H9 (cell line): ENCODE data around the gene SPECC1L. TPM values are rescaled to one million over a fixed set of nuclear protein-coding genes. Genes with fewer than 3 reads are reported as not detected.

Experiments used
- DNase-seq: peaks from one replicate; pipeline ENCODE4 v3.0.0-alpha.2; 2017
- H2AFZ ChIP-seq: one replicate; pipeline ENCODE4 v1.6.1; 2013; ENCODE audit warnings: mild to moderate bottlenecking, low read length, control low read depth, moderate library complexity
- H2AK5ac ChIP-seq: 2 replicates; pipeline ENCODE4 v1.6.1; 2013; ENCODE audit warnings: low read length, control low read depth, mixed read lengths; ENCODE audit not compliant: insufficient read length
- H2BK120ac ChIP-seq: one replicate; pipeline ENCODE4 v1.6.1; 2013; ENCODE audit warnings: low read depth, mild to moderate bottlenecking, low read length, control low read depth, inconsistent platforms; ENCODE audit not compliant: poor library complexity, severe bottlenecking
- H2BK12ac ChIP-seq: 2 replicates; pipeline ENCODE4 v1.6.1; 2013; ENCODE audit warnings: low read length, control low read depth, mixed read lengths, low read depth; ENCODE audit not compliant: insufficient read length
- H2BK15ac ChIP-seq: 2 replicates; pipeline ENCODE4 v1.6.1; 2013; ENCODE audit warnings: low read depth, low read length, control low read depth
- H2BK20ac ChIP-seq: one replicate; pipeline ENCODE4 v1.6.1; 2013; ENCODE audit warnings: low read depth, mild to moderate bottlenecking, low read length, control low read depth, inconsistent platforms; ENCODE audit not compliant: poor library complexity, severe bottlenecking
- H2BK5ac ChIP-seq: 2 replicates; pipeline ENCODE4 v1.6.1; 2013; ENCODE audit warnings: low read length, control low read depth, mixed read lengths; ENCODE audit not compliant: insufficient read length
- H3K14ac ChIP-seq: 2 replicates; pipeline ENCODE4 v1.6.1; 2013; ENCODE audit warnings: low read length, control low read depth; ENCODE audit not compliant: insufficient read depth
- H3K18ac ChIP-seq: 2 replicates; pipeline ENCODE4 v1.6.1; 2013; ENCODE audit warnings: low read depth, mild to moderate bottlenecking, mixed read lengths, low read length, control low read depth; ENCODE audit not compliant: insufficient read length
- H3K23ac ChIP-seq: 2 replicates; pipeline ENCODE4 v1.6.1; 2013; ENCODE audit warnings: low read length, control low read depth, mixed read lengths, low read depth; ENCODE audit not compliant: insufficient read length
- H3K23me2 ChIP-seq: 2 replicates; pipeline ENCODE4 v1.6.1; 2013; ENCODE audit warnings: low read depth, mild to moderate bottlenecking, mixed read lengths, low read length, control low read depth; ENCODE audit not compliant: insufficient read length, poor library complexity, severe bottlenecking
- H3K27ac ChIP-seq: 2 replicates; pipeline ENCODE4 v1.5.1; 2013; ENCODE audit warnings: low read length, control low read depth, mixed read lengths, low read depth; ENCODE audit not compliant: insufficient read length
- H3K27me3 ChIP-seq: 2 replicates; pipeline ENCODE4 v1.6.1; 2013; ENCODE audit warnings: low read length, control low read depth, inconsistent platforms; ENCODE audit not compliant: insufficient read depth
- H3K4ac ChIP-seq: 2 replicates; pipeline ENCODE4 v1.6.1; 2013; ENCODE audit warnings: low read depth, mild to moderate bottlenecking, control low read depth, inconsistent platforms, low read length, moderate library complexity
- H3K4me1 ChIP-seq: 2 replicates; pipeline ENCODE4 v1.6.1; 2013; ENCODE audit warnings: low read length, control low read depth, inconsistent platforms; ENCODE audit not compliant: insufficient read depth
- H3K4me2 ChIP-seq: 2 replicates; pipeline ENCODE4 v1.6.1; 2013; ENCODE audit warnings: low read length, control low read depth, mixed read lengths; ENCODE audit not compliant: insufficient read length, insufficient read depth
- H3K56ac ChIP-seq: 2 replicates; pipeline ENCODE4 v1.6.1; 2013; ENCODE audit warnings: low read depth, mild to moderate bottlenecking, mixed read lengths, low read length, control low read depth; ENCODE audit not compliant: insufficient read length
- H3K79me1 ChIP-seq: 2 replicates; pipeline ENCODE4 v1.6.1; 2013; ENCODE audit warnings: low read depth, mild to moderate bottlenecking, moderate library complexity, low read length, control low read depth, inconsistent platforms; ENCODE audit not compliant: insufficient read depth, poor library complexity, severe bottlenecking
- H3K79me2 ChIP-seq: 2 replicates; pipeline ENCODE4 v1.6.1; 2013; ENCODE audit warnings: low read length, control low read depth, inconsistent platforms; ENCODE audit not compliant: insufficient read depth
- H3K9ac ChIP-seq: 2 replicates; pipeline ENCODE4 v1.6.1; 2013; ENCODE audit warnings: low read length, control low read depth, mixed read lengths; ENCODE audit not compliant: insufficient read length; ENCODE audit errors: extremely low read depth
- H3K9me3 ChIP-seq: one replicate; pipeline ENCODE4 v1.6.1; 2013; ENCODE audit warnings: low read depth, low read length, inconsistent platforms; ENCODE audit not compliant: control insufficient read depth
- H3T11ph ChIP-seq: one replicate; pipeline ENCODE4 v1.6.1; 2013; ENCODE audit warnings: mild to moderate bottlenecking, low read length, control low read depth, inconsistent platforms
- H4K20me1 ChIP-seq: one replicate; pipeline ENCODE4 v1.6.1; 2013; ENCODE audit not compliant: control insufficient read depth, insufficient read length, insufficient read depth
- H4K5ac ChIP-seq: 2 replicates; pipeline ENCODE4 v1.6.1; 2013; ENCODE audit warnings: low read depth, mild to moderate bottlenecking, mixed read lengths, low read length, control low read depth; ENCODE audit not compliant: insufficient read length
- H4K8ac ChIP-seq: replicated peaks from 2 replicates; pipeline ENCODE4 v1.6.1; 2013; ENCODE audit warnings: low read length, control low read depth, mixed read lengths, low read depth; ENCODE audit not compliant: insufficient read length
- H4K91ac ChIP-seq: 2 replicates; pipeline ENCODE4 v1.6.1; 2013; ENCODE audit warnings: low read depth, mild to moderate bottlenecking, moderate library complexity, mixed read lengths, low read length, control low read depth; ENCODE audit not compliant: insufficient read length
- H3K27ac Mint-ChIP-seq, 3 experiments: 2 replicates in 2 of 3; 3 replicates in 1 of 3; pipeline ENCODE4 v1.8.0; 2020 to 2021; ENCODE audit warnings: mixed read lengths in 3 of 3, mild to moderate bottlenecking in 1 of 3, moderate library complexity in 1 of 3
- H3K27me3 Mint-ChIP-seq: 2 replicates; pipeline ENCODE4 v1.8.0; 2021; ENCODE audit warnings: low read depth, mild to moderate bottlenecking, moderate library complexity, mixed read lengths
- H3K36me3 Mint-ChIP-seq, 3 experiments: 2 replicates in 2 of 3; 3 replicates in 1 of 3; pipeline ENCODE4 v1.8.0; 2020 to 2021; ENCODE audit warnings: low read depth in 3 of 3, mixed read lengths in 3 of 3; ENCODE audit not compliant: insufficient read depth in 1 of 3
- H3K4me1 Mint-ChIP-seq, 2 experiments: 2 replicates each; pipeline ENCODE4 v1.8.0; 2020; ENCODE audit warnings: mixed read lengths in 2 of 2
- H3K4me3 Mint-ChIP-seq, 2 experiments: 2 replicates in 1 of 2; 3 replicates in 1 of 2; pipeline ENCODE4 v1.8.0; 2020 to 2021; ENCODE audit warnings: mild to moderate bottlenecking in 2 of 2, mixed read lengths in 2 of 2, moderate library complexity in 1 of 2
- H3K9me3 Mint-ChIP-seq, 2 experiments: 2 replicates in 1 of 2; 3 replicates in 1 of 2; pipeline ENCODE4 v1.8.0; 2020; ENCODE audit warnings: mild to moderate bottlenecking in 2 of 2, mixed read lengths in 2 of 2, moderate library complexity in 1 of 2
- WGBS: extraction: QIAGEN DNeasy Blood & Tissue Kit; methylation state at CpG from one replicate; pipeline ENCODE4 v1.1.7; 2013; ENCODE audit warnings: missing lambda C conversion rate, low lambda C conversion rate, mixed read lengths; ENCODE audit not compliant: insufficient read length; ENCODE audit errors: extremely low coverage; 5-methylcytosine and 5-hydroxymethylcytosine counted together
- total RNA-seq: library from RNA; stranded (reverse); gene quantifications from 2 replicates; pipeline ENCODE4 v1.2.1, GENCODE V29; 2021
- TF ChIP-seq, protein P1 (sequence below): fragments of 200-600 bp; sonication (generic); conservative IDR thresholded peaks from 3 replicates; pipeline ENCODE4 v1.8.0; 2021; ENCODE audit warnings: antibody characterized with exemption, mild to moderate bottlenecking

The SPECC1L gene
- total RNA-seq, 1 experiment from 2014 or later = 57.1 TPM

DNA sequence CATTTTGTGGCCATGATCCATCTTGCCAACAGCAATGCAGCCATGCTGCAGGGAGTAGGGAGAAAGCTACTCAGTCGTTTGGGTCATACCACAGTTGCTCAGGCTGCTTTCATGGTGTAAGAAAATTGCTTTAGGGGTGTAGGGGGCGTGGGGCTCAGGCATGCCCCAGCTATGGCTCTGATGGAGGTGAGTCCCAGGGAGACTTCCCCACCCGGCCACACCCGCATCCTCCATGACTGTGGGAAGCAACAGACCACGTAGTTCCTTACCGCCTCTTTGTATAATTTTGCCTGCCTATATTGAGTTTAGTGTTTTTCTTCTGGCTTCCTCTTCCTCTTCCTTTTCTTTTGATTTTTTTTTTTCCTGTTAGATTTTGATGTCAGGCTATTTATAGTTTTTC is 58.8 kb downstream of the SPECC1L start:
- no peaks in the 10 kb centered on the region for H3K79me2 ChIP-seq
- Mint-ChIP-seq H3K27ac (peak overlapping the region in 1 of 3 experiments; percentile 11; a peak in 1 of 7 replicates), H3K27me3 (no peaks in the 10 kb centered on the region; the same call in 1 of the 2 replicates), H3K4me1 (peaks cover 0 to 2% of the 10 kb centered on the region in 2 experiments; a peak in 1 of 4 replicates), H3K4me3 (no peak overlapping the region), H3K36me3 (peaks cover 15 to 44% (median 41%) of the 10 kb centered on the region in 3 experiments; a peak in 6 of 7 replicates), H3K9me3 (no peaks in the 10 kb centered on the region)
- no peaks in the 10 kb centered on the region for H3K79me1 ChIP-seq
- H3K18ac ChIP-seq = no peak overlapping the region
- no peak overlapping the region for H2BK120ac ChIP-seq
- H3K27ac ChIP-seq = no peak overlapping the region
- no peak overlapping the region for H2BK20ac ChIP-seq
- no peak overlapping the region for H3K56ac ChIP-seq
- no peak overlapping the region for H3K9ac ChIP-seq
- TF ChIP-seq, protein P1, sequence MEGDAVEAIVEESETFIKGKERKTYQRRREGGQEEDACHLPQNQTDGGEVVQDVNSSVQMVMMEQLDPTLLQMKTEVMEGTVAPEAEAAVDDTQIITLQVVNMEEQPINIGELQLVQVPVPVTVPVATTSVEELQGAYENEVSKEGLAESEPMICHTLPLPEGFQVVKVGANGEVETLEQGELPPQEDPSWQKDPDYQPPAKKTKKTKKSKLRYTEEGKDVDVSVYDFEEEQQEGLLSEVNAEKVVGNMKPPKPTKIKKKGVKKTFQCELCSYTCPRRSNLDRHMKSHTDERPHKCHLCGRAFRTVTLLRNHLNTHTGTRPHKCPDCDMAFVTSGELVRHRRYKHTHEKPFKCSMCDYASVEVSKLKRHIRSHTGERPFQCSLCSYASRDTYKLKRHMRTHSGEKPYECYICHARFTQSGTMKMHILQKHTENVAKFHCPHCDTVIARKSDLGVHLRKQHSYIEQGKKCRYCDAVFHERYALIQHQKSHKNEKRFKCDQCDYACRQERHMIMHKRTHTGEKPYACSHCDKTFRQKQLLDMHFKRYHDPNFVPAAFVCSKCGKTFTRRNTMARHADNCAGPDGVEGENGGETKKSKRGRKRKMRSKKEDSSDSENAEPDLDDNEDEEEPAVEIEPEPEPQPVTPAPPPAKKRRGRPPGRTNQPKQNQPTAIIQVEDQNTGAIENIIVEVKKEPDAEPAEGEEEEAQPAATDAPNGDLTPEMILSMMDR = no peak
- no peaks in the 10 kb centered on the region for H3K27me3 ChIP-seq
- no peaks in the 10 kb centered on the region for H3K4me1 ChIP-seq
- no peak overlapping the region for H2BK12ac ChIP-seq
- no peak overlapping the region for H2BK15ac ChIP-seq
- no peaks in the 10 kb centered on the region for H3K9me3 ChIP-seq
- no peak overlapping the region for H3T11ph ChIP-seq
- no peaks in the 10 kb centered on the region for H3K23me2 ChIP-seq
- no CpG with 5 or more reads among the region's 6 CpGs for WGBS
- H4K91ac ChIP-seq = no peak overlapping the region
- no peak for DNase-seq
- H3K4ac ChIP-seq = no peak overlapping the region
- H3K4me2 ChIP-seq = no peak overlapping the region
- H4K8ac ChIP-seq = no peak overlapping the region
- H2AK5ac ChIP-seq = no peak overlapping the region
- H4K5ac ChIP-seq = no peak overlapping the region
- no peaks in the 10 kb centered on the region for H4K20me1 ChIP-seq
- H3K23ac ChIP-seq = no peak overlapping the region
- no peak overlapping the region for H2AFZ ChIP-seq
- no peak overlapping the region for H2BK5ac ChIP-seq
- H3K14ac ChIP-seq = no peak overlapping the region
